ENCODE results near the gene TTC1.

TTC1 gene

DNA sequence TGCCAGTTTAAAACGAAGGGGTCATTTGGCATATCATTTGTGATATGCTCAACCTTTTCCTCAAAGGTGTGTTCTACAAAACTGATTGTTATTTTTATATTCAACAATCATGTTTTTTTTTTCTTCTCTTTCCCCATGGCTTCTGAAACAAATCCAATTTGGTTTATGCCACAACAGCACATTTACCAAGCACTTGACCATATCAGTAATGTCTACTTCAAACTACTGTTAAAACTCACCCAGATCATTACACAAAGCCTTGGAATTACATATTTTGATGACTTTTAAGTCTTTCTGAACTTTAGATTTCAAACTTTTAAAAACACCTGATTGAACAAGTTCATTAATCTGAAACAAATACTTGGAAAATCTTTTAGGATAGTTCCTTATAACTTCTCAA, 81.1 kb downstream of the TTC1 start:
- DNase-seq: no peak

DNA sequence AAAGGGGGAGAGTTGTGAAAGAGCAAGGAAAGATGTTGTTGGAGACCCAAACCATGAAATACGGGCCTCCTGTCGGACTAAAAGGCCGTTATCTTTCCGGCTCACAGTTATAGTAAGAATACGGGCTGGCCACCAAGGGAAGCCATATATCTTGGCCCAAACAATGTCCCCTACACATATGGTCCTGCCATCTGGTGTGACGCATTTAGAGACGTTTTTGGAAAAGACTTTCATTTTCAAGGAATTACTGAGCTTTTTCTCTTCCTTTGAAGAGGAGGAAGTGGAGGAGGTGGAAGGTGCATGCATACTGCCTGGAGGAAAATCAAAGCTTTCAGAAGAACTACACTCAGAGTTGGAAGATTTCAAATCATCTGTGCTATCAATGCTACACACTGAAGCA, 83.6 kb downstream of the TTC1 start:
- no peak for DNase-seq

DNA sequence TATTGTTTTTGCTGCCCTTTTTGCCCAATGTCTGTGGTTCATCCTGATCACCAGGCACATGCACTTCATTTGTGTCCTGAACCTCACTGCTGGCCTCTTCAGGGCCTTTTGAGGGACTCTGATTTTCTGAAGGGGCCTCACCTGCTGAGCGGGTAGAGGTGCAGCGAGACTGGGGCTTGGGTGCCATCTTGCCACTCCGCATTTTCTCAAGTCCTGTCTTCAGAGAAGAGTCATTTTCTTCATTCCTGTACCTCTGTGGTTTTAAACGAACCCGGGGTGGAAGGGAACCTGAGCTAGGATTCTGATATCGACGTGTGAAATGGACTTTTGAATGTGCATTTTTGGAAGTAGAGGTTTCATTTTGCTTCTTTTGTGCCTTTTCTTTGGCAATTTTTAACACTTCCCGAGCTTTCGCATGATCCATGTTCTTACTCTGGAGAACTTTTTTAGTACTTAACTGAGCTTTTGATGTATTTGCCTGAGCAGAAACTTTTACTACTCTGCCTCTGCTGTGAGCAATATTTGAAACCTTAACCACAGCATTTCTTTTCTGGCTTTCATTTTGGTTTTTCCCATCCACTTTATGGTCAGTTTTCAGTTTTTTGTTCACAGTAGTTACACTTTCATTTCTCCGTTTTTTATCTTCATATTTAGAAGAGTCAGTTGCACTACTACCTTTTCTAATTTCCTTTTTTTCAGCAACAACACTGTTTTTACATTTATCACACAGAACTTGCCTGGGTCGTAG, 84.2 kb downstream of the TTC1 start:
- DNase-seq: no peak

DNA sequence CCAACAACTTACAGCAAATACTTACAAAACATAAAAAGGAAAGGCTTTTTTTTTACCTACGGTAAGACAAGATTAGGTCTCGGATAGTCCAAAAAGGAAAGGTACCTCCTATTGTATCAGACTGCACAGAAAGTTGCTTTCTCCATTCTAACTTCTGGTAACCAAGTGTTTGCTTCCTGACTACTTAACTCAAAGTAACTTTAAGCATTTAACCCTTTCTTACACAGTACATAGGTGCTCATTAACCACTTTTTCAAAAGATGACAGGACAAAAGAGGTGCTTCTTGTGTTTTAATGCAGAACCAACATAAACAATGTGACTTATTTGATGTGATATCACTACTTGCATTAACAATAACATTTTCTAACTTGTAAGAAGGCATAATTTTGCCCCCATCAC, 87.2 kb downstream of the TTC1 start:
- DNase-seq: no peak

DNA sequence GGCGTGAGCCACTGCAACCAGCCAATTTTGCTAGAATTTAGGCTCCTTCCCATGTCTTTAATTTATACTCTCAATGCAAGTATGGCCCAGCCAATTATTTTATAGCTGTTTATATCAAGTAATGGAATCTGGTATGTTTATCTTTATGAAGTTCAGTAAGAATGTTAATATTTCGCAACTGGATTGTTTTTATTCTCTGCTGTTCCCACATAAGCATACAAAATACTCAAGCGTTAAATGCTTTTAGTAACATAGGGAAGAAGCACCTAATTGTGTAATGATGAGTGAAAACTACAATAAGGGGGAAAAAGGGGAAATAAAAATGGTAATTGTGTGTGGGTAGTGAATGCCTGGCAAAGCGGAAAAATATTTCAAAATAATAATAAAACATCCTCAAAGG, 89.1 kb downstream of the TTC1 start:
- no peak for DNase-seq

DNA sequence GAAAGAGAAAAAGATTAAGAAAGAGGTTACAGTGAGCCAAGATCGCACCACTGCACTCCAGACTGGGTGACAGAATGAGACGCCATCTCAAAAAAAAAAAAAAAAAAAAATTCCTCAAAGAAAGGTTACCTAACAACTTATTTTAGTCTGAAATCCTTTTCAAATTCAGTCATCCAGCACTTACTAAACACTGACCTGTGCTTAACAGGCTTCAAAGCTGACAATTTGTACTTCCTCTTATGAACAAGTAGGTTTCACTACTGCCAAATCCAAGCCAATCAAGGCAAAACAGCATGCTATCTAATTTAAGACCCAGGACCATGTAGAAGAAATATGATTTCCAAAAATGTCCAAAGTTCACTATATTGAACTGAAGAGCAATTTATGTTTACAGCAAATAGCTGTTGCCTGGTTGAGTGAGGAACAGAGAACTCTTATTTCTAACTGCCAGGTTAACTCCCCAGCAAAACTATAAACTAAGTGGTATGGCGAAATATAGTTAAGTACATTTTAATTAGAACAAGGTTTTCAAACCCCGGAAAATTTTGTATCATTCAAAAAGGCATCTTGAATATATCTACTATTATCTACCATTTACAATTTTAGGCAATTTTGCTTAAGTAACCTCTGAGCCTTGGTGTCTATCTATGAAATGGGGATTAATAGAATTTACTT, 96.9 kb downstream of the TTC1 start:
- DNase-seq: peak; percentile 5

DNA sequence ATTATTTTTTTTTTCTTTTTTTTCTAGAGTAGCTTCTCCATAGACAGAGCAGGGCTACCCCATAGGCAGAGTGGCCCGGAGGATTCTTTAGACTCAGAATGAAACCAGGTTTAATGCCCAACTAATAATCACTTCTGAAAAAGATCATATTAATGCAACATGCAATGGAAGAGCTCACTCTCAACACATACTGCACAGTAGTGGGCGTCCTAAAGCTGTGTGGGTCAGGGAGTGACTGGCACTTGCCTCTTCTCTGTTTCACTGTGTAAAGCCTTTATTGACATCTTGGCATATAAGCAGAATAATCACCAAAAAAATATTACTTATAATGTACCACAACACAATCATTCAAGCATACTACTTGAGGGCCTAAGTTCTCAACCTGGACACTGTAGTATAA, 99.2 kb downstream of the TTC1 start:
- DNase-seq: no peak
